GM21526 (cell line): ENCODE results near the gene PPM1A.
A peak's percentile ranks its signal among the peaks of the same experiment; 100 is the strongest.

Experiments used
- ATAC-seq: cut with Tn5 transposase; IDR thresholded peaks from one replicate; pipeline ENCODE4 v1.9.1; 2021; ENCODE audit warnings: moderate library complexity; ENCODE audit not compliant: unreplicated experiment, low FRiP score

PPM1A gene

GRCh38 chr14:60225265-60225664 is 23.8 kb upstream of the PPM1A start:
- no peak for ATAC-seq

GRCh38 chr14:60226298-60226697 is 22.7 kb upstream of the PPM1A start:
- no peak for ATAC-seq

- ATAC-seq: no peak
These were observed 21.7 kb upstream of the PPM1A start for GRCh38 chr14:60227291-60227690.

GRCh38 chr14:60229614-60230013 is 19.4 kb upstream of the PPM1A start:
- ATAC-seq: no peak

GRCh38 chr14:60232185-60232584 is 16.8 kb upstream of the PPM1A start:
- ATAC-seq: no peak

GRCh38 chr14:60233251-60233650 is 15.8 kb upstream of the PPM1A start:
- no peak for ATAC-seq

- no peak for ATAC-seq
These were observed 15.1 kb upstream of the PPM1A start for GRCh38 chr14:60233891-60234290.

GRCh38 chr14:60235440-60235839 is 13.6 kb upstream of the PPM1A start:
- ATAC-seq: no peak

- no peak for ATAC-seq
These were observed 10.1 kb upstream of the PPM1A start for GRCh38 chr14:60238955-60239354.

- ATAC-seq: no peak
These were observed 8.7 kb upstream of the PPM1A start for GRCh38 chr14:60240139-60240856.

- ATAC-seq: no peak
These were observed 7.9 kb upstream of the PPM1A start for GRCh38 chr14:60241091-60241490.

- ATAC-seq: no peak
These were observed 6.6 kb upstream of the PPM1A start for GRCh38 chr14:60242429-60242828.

GRCh38 chr14:60245380-60246177 is 3.4 kb upstream of the PPM1A start:
- no peak for ATAC-seq

GRCh38 chr14:60247994-60248696 is 876 bp upstream of the PPM1A start:
- peak; percentile 62 for ATAC-seq

GRCh38 chr14:60249321-60250256 is 568 bp downstream of the PPM1A start:
- ATAC-seq: peak; percentile 35

GRCh38 chr14:60250257-60251035 is 1.4 kb downstream of the PPM1A start:
- no peak for ATAC-seq

GRCh38 chr14:60251877-60252276 is 2.9 kb downstream of the PPM1A start:
- ATAC-seq: no peak

GRCh38 chr14:60252630-60253029 is 3.6 kb downstream of the PPM1A start:
- no peak for ATAC-seq

GRCh38 chr14:60253649-60254048 is 4.6 kb downstream of the PPM1A start:
- ATAC-seq: no peak

GRCh38 chr14:60254176-60254575 is 5.2 kb downstream of the PPM1A start:
- ATAC-seq: no peak
